Measurements from ENCODE around the gene IQSEC1. TPM values are rescaled to one million over a fixed set of nuclear protein-coding genes. Genes with fewer than 3 reads are reported as not detected.

Gene IQSEC1
- total and polyA plus RNA-seq, 2 donors (not counting 1 experiment from before 2014, with no cell fraction given): 96.7 to 222 TPM

GRCh38 chr3:13105181-13105895, 32.1 kb upstream of the IQSEC1 start:
- H3K4me1 Mint-ChIP-seq: peaks cover 13% of the 10 kb centered on the region
- peak overlapping the region; percentile 50 for H3K27ac Mint-ChIP-seq
- H3K27ac ChIP-seq (ENCODE audit: low read length in 2 of 2): no peak overlapping the region
- no peak overlapping the region for H3K9ac ChIP-seq (ENCODE audit: low read length)
- H3K9me3 ChIP-seq (ENCODE audit: control extremely low read depth in 1 of 3, control insufficient read depth in 2 of 3, insufficient read depth in 1 of 3, low read length in 2 of 3): peaks cover 0 to 16% (median 0%) of the 10 kb centered on the region in 3 donors
- TF ChIP-seq EZH2 (IDR thresholded peaks at IDR 0.05; ENCODE audit: borderline replicate concordance, insufficient read depth, low read depth, low read length, poor library complexity, severe bottlenecking): no peak
- no peak for TF ChIP-seq CTCF (IDR thresholded peaks at IDR 0.05)
- DNase-seq (no peak), ATAC-seq (ENCODE audit: low read depth) (no peak)
- no peak overlapping the region for H3K4me2 ChIP-seq (replicated peaks; ENCODE audit: low read depth, low read length, poor library complexity, severe bottlenecking)
- intact Hi-C loops (cut with micrococcal nuclease): no loop called here
- WGBS (ENCODE audit: insufficient coverage): 95% methylated on average over 8 of the region's 8 CpGs
- H4K20me1 ChIP-seq (ENCODE audit: control insufficient read depth, insufficient read depth, low read length, poor library complexity, severe bottlenecking): no peaks in the 10 kb centered on the region
- H3K4me3 Mint-ChIP-seq: no peak overlapping the region
- ChIA-PET POLR2A (interaction anchor here (0.5 kb wide), 1 partner anchor 161 kb away, joined by 3 read pairs; no protein-coding TSS in a partner anchor), CTCF (interaction anchor here (0.8 to 9.2 kb wide), 2 partner anchors 14 to 122 kb away, joined by 3 to 76 read pairs; no protein-coding TSS in a partner anchor)
- H3K4me1 ChIP-seq (ENCODE audit: control insufficient read depth in 2 of 2, insufficient read depth in 2 of 2, low read length in 2 of 2): peaks cover 10 to 12% of the 10 kb centered on the region in 2 donors
- H3K36me3 ChIP-seq (replicated peaks in 1 of 2; ENCODE audit: control extremely low read depth in 1 of 2, control insufficient read depth in 1 of 2, extremely low read depth in 1 of 2, insufficient read depth in 2 of 2, low read length in 1 of 2): no peaks in the 10 kb centered on the region
- no peaks in the 10 kb centered on the region for H3K27me3 ChIP-seq (replicated peaks in 1 of 4; ENCODE audit: control extremely low read depth in 1 of 4, control insufficient read depth in 3 of 4, insufficient read depth in 4 of 4, low read length in 3 of 4)
- H3K27me3 Mint-ChIP-seq: no peaks in the 10 kb centered on the region
- no peaks in the 10 kb centered on the region for H3K9me3 Mint-ChIP-seq (ENCODE audit: insufficient read depth)
- no peak overlapping the region for H2AFZ ChIP-seq (ENCODE audit: insufficient read depth, low read depth, low read length, poor library complexity, severe bottlenecking)
- H3K4me3 ChIP-seq (ENCODE audit: control extremely low read depth in 1 of 5, extremely low read depth in 1 of 5, insufficient read depth in 1 of 5, low read depth in 2 of 5, low read length in 4 of 5): no peak overlapping the region
- no peaks in the 10 kb centered on the region for H3K79me2 ChIP-seq (ENCODE audit: control insufficient read depth, insufficient read depth, low read length)

GRCh38 chr3:13104511-13104910, 31.3 kb upstream of the IQSEC1 start:
- ChIA-PET POLR2A (no interaction called here), CTCF (interaction anchor here (9.2 kb wide), 1 partner anchor 13 kb away, joined by 76 read pairs; no protein-coding TSS in a partner anchor)
- Histone ChIP-seq H3K79me2 (ENCODE audit: control insufficient read depth, insufficient read depth, low read length) (no peaks in the 10 kb centered on the region), H3K27me3 (replicated peaks in 1 of 4; ENCODE audit: control extremely low read depth in 1 of 4, control insufficient read depth in 3 of 4, insufficient read depth in 4 of 4, low read length in 3 of 4) (no peaks in the 10 kb centered on the region), H3K4me3 (ENCODE audit: control extremely low read depth in 1 of 5, extremely low read depth in 1 of 5, insufficient read depth in 1 of 5, low read depth in 2 of 5, low read length in 4 of 5) (no peak overlapping the region), H3K36me3 (replicated peaks in 1 of 2; ENCODE audit: control extremely low read depth in 1 of 2, control insufficient read depth in 1 of 2, extremely low read depth in 1 of 2, insufficient read depth in 2 of 2, low read length in 1 of 2) (no peaks in the 10 kb centered on the region), H3K4me1 (ENCODE audit: control insufficient read depth in 2 of 2, insufficient read depth in 2 of 2, low read length in 2 of 2) (peaks cover 1 to 4% of the 10 kb centered on the region in 2 donors), H3K4me2 (replicated peaks; ENCODE audit: low read depth, low read length, poor library complexity, severe bottlenecking) (no peak overlapping the region), H2AFZ (ENCODE audit: insufficient read depth, low read depth, low read length, poor library complexity, severe bottlenecking) (no peak overlapping the region), H3K9ac (ENCODE audit: low read length) (no peak overlapping the region), H4K20me1 (ENCODE audit: control insufficient read depth, insufficient read depth, low read length, poor library complexity, severe bottlenecking) (no peaks in the 10 kb centered on the region), H3K9me3 (ENCODE audit: control extremely low read depth in 1 of 3, control insufficient read depth in 2 of 3, insufficient read depth in 1 of 3, low read length in 2 of 3) (peaks cover 0 to 12% (median 0%) of the 10 kb centered on the region in 3 donors), H3K27ac (ENCODE audit: low read length in 2 of 2) (no peak overlapping the region)
- no peaks in the 10 kb centered on the region for H3K27me3 Mint-ChIP-seq
- ATAC-seq (ENCODE audit: low read depth) (no peak), DNase-seq (no peak)
- H3K4me1 Mint-ChIP-seq: peaks cover 7% of the 10 kb centered on the region
- intact Hi-C loops (cut with micrococcal nuclease): no loop called here
- TF ChIP-seq EZH2 (IDR thresholded peaks at IDR 0.05; ENCODE audit: borderline replicate concordance, insufficient read depth, low read depth, low read length, poor library complexity, severe bottlenecking) (no peak), CTCF (IDR thresholded peaks at IDR 0.05) (no peak)
- no peaks in the 10 kb centered on the region for H3K9me3 Mint-ChIP-seq (ENCODE audit: insufficient read depth)
- no peak overlapping the region for H3K4me3 Mint-ChIP-seq
- H3K27ac Mint-ChIP-seq: no peak overlapping the region
- 94% methylated on average over 8 of the region's 12 CpGs for WGBS (ENCODE audit: insufficient coverage)
